ENCODE measurements around the gene FLII. TPM values are rescaled to one million over a fixed set of nuclear protein-coding genes. Genes with fewer than 3 reads are reported as not detected.

FLII gene
- total RNA-seq, 1 donor from 2014 or later, result 517 TPM

DNA sequence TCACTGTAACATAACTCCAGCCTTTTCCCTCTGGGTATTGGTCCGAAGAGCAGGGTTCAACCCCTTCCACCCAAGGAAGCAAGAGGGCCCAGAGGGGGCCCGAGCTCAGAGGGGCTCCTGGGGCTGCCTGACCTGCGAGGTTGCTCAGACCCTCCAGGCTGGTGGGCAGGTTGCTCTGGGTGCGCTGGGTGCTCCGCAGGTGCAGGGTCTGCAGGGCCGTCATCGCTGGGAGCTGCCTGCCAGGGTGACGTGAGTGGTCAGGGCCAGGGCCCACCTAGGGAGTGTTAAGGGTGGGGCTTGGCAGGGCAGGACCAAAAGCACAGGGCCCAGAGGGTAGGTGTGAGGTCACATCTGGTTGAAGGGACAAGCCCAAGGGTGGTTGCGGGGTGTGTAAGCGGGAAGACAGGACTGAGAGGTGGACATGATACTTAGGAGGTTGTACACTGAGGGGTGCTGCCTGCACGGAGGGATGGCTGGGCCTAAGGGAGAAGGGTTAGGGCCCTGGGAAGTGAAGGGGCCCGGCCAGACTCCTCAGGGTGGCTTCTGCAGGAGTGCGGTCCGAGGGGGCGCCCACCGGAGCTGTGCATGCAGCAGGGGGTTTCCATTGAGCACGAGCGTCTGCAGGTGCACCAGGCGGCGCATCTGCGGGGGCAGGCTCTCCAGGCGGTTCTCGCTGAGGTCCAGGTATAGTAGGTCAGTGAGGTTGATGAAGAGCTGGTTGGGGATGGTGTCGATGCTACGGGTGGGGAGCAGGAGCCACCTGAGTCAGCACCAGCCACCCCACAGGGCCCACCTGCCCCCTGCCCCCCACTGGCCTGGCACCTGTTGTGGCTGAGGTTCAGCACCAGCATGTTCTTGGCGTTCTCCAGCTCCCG lies 4.4 kb downstream of the FLII start:
- FAIRE-seq, result no peak
- Histone ChIP-seq H3K27me3 (ENCODE audit: control insufficient read depth, insufficient read depth, low read length) (no peaks in the 10 kb centered on the region), H3K36me3 (ENCODE audit: control insufficient read depth, insufficient read depth, low read length) (peaks cover 63% of the 10 kb centered on the region), H3K4me3 (ENCODE audit: low read depth, low read length) (no peak overlapping the region)
- TF ChIP-seq, protein P1, sequence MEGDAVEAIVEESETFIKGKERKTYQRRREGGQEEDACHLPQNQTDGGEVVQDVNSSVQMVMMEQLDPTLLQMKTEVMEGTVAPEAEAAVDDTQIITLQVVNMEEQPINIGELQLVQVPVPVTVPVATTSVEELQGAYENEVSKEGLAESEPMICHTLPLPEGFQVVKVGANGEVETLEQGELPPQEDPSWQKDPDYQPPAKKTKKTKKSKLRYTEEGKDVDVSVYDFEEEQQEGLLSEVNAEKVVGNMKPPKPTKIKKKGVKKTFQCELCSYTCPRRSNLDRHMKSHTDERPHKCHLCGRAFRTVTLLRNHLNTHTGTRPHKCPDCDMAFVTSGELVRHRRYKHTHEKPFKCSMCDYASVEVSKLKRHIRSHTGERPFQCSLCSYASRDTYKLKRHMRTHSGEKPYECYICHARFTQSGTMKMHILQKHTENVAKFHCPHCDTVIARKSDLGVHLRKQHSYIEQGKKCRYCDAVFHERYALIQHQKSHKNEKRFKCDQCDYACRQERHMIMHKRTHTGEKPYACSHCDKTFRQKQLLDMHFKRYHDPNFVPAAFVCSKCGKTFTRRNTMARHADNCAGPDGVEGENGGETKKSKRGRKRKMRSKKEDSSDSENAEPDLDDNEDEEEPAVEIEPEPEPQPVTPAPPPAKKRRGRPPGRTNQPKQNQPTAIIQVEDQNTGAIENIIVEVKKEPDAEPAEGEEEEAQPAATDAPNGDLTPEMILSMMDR (IDR thresholded peaks at IDR 0.05; ENCODE audit: insufficient read depth, low read length, severe bottlenecking), result no peak
- no peak for DNase-seq (ENCODE audit: low read depth)

DNA sequence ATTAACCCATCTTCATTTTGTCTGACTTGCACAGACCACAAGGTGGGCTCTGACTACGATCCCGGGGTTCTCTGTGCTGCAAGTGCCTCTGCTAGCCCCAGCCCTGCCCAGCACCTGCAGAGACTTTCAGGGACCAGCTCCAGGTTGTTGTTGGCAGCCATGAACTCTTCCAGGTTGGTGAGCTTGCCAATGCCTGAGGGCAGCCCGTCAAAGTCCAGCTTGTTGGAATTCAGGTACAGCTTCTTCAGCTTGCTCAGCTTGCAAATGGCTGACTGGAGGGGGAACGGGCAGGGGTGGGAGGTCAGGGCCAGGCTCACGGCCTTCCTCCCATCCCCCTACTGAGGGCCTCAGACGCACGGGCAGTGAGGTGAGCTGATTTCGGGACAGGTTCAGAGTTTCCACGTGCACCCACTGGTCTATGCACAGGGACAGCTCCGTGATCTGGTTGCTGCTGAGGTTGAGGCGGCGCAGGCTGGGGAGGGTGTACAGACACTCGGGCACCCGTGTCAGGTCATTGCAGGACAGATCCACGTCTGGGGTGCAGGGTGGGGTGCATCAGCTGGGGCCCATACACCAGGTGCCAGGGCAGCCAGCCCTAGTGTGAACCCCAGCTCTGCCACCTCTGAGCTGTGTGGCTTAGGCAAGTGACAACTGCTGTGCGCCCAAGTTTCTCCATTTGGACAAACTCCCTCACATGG lies 5.2 kb downstream of the FLII start:
- Histone ChIP-seq H3K27me3 (ENCODE audit: control insufficient read depth, insufficient read depth, low read length) (no peaks in the 10 kb centered on the region), H3K4me3 (ENCODE audit: low read depth, low read length) (no peak overlapping the region), H3K36me3 (ENCODE audit: control insufficient read depth, insufficient read depth, low read length) (peaks cover 65% of the 10 kb centered on the region)
- DNase-seq (ENCODE audit: low read depth) (no peak), FAIRE-seq (peak; percentile 80)
- TF ChIP-seq, protein P1 (IDR thresholded peaks at IDR 0.05; ENCODE audit: insufficient read depth, low read length, severe bottlenecking), result no peak

DNA sequence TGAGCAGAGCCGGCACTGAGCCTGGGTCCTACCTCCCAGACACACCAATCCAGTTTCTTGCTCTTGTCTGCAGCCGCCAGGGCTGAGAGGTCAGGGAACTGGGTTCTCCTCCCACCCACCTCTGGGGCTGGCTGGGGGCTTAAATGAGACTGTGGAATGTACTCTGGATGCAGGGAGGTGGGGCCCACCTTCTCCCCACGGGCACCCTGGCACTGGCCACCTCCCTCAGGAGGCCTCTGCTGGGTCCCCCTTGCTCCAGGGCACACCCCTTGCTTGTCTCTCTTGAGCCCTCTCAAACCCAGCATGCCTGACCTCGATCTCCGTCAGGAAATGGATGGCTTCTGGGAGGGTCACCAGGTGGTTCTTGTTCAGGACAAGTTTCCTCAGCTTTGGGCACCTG lies 6.4 kb downstream of the FLII start:
- Histone ChIP-seq H3K4me3 (ENCODE audit: low read depth, low read length) (no peak overlapping the region), H3K36me3 (ENCODE audit: control insufficient read depth, insufficient read depth, low read length) (peaks cover 70% of the 10 kb centered on the region), H3K27me3 (ENCODE audit: control insufficient read depth, insufficient read depth, low read length) (no peaks in the 10 kb centered on the region)
- TF ChIP-seq, protein P1 (IDR thresholded peaks at IDR 0.05; ENCODE audit: insufficient read depth, low read length, severe bottlenecking), result no peak
- FAIRE-seq, result no peak
- DNase-seq (ENCODE audit: low read depth), result no peak

DNA sequence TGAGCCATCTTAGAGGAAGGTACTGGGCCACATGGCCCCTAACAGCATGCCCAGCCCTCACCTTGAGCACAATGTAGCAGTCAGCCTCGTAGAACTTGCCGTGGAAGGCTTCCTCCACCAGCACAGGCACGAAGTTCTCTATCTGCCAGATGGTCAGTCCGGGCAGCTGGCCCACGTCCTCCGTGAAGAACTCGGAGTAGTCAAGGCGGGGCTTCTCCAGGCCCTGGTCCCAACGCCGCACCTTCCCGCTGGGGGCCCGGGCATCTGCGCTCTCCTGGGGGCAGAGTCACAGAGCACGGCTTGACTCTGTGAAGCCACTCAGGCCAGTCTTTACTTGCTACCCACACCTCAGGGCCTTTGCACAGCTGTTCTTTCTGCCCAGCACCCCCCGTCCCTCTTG lies 7.3 kb downstream of the FLII start:
- no peak for DNase-seq (ENCODE audit: low read depth)
- TF ChIP-seq, protein P1 (IDR thresholded peaks at IDR 0.05; ENCODE audit: insufficient read depth, low read length, severe bottlenecking), result no peak
- no peaks in the 10 kb centered on the region for H3K27me3 ChIP-seq (ENCODE audit: control insufficient read depth, insufficient read depth, low read length)
- no peak for FAIRE-seq
- H3K36me3 ChIP-seq (ENCODE audit: control insufficient read depth, insufficient read depth, low read length), result peaks cover 70% of the 10 kb centered on the region
- H3K4me3 ChIP-seq (ENCODE audit: low read depth, low read length), result no peak overlapping the region

DNA sequence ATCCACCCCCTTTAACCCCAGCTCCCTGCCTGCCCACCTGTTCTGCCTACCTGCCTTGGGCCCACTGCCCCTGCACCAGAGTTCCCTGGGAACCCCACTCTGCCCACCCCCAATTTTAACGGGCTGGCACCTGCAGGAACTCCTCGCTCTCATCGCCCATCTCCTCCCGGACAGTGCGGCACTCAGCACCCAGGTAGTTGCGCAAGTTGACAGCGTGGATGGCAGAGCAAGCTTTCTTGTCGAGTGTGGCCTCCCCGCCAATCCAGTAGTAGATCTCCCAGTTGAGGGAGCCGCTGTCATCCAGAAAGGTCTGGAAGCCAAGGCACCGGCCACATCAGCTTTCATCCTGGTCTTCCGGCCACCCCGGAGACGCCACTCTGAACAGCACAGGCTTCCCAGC lies 7.8 kb downstream of the FLII start:
- Histone ChIP-seq H3K27me3 (ENCODE audit: control insufficient read depth, insufficient read depth, low read length) (no peaks in the 10 kb centered on the region), H3K4me3 (ENCODE audit: low read depth, low read length) (no peak overlapping the region), H3K36me3 (ENCODE audit: control insufficient read depth, insufficient read depth, low read length) (peaks cover 70% of the 10 kb centered on the region)
- DNase-seq (ENCODE audit: low read depth) (no peak), FAIRE-seq (no peak)
- TF ChIP-seq, protein P1 (IDR thresholded peaks at IDR 0.05; ENCODE audit: insufficient read depth, low read length, severe bottlenecking), result no peak
